Heart left ventricle (tissue), 16 donors: ENCODE data around the gene THAP5. TPM values are rescaled to one million over a fixed set of nuclear protein-coding genes. Genes with fewer than 3 reads are reported as not detected.

Experiments
- ATAC-seq, 4 donors: fragments of 200-7000 bp; cut with Tn5 transposase; one replicate each; pipeline ENCODE4 v1.9.1; 2020 to 2022; ENCODE audit warnings: moderate library complexity in 4 of 4, mild to moderate bottlenecking in 3 of 4, moderate number of reproducible peaks in 1 of 4
- DNase-seq, 5 donors: peaks; one replicate each; pipeline ENCODE4 v3.0.0-alpha.2; 2020
- H3K27ac ChIP-seq, 12 donors: fragments of 200-600 bp; sonication (generic) in 4 of 12; one replicate each; pipeline versions ENCODE4 v1.5.0 to v1.8.0; 2016 to 2022; ENCODE audit warnings: mild to moderate bottlenecking in 2 of 12
- H3K27me3 ChIP-seq, 9 donors: fragments of 200-600 bp; sonication (generic) in 2 of 9; one replicate each; pipeline versions ENCODE4 v1.5.1 to v1.8.0; 2016 to 2022; ENCODE audit warnings: mild to moderate bottlenecking in 3 of 9
- H3K36me3 ChIP-seq, 9 donors: fragments of 200-600 bp; sonication (generic) in 2 of 9; one replicate each; pipeline versions ENCODE4 v1.5.0 to v1.8.0; 2018 to 2022; ENCODE audit warnings: mild to moderate bottlenecking in 2 of 9
- H3K4me1 ChIP-seq, 12 donors: fragments of 200-600 bp; sonication (generic) in 4 of 12; one replicate each; pipeline versions ENCODE4 v1.5.0 to v1.8.0; 2016 to 2022; ENCODE audit warnings: mild to moderate bottlenecking in 3 of 12
- H3K4me3 ChIP-seq, 12 donors: fragments of 200-600 bp; sonication (generic) in 4 of 12; one replicate each; pipeline versions ENCODE4 v1.5.0 to v1.8.0; 2017 to 2022; ENCODE audit warnings: mild to moderate bottlenecking in 9 of 12, moderate library complexity in 4 of 12
- H3K9me3 ChIP-seq, 12 donors: fragments of 200-600 bp; sonication (generic) in 4 of 12; one replicate each; pipeline versions ENCODE4 v1.5.0 to v1.8.0; 2016 to 2022; ENCODE audit warnings: mild to moderate bottlenecking in 1 of 12
- CTCF ChIP-seq, 12 donors: fragments of 200-600 bp; sonication (generic) in 4 of 12; IDR thresholded peaks; one replicate each; pipeline versions ENCODE4 v1.5.0 to v1.8.0; 2018 to 2022; ENCODE audit warnings: antibody characterized with exemption in 12 of 12, mild to moderate bottlenecking in 5 of 12
- POLR2A ChIP-seq, 2 donors: fragments of 450-650 bp; IDR thresholded peaks; one replicate each; pipeline ENCODE4 v1.6.1; 2017; ENCODE audit warnings: antibody characterized with exemption in 2 of 2, mild to moderate bottlenecking in 2 of 2, moderate library complexity in 2 of 2
- WGBS, 4 donors: extraction: QIAGEN DNeasy Blood & Tissue Kit in 2 of 4; methylation state at CpG; one replicate each; pipeline versions ENCODE4 v1.1.5 to v1.1.7; 2013 to 2018; 5-methylcytosine and 5-hydroxymethylcytosine counted together
- intact Hi-C, 10 donors: fragments of 100-400 bp; cut with DNase I; formaldehyde crosslinking; loops; one replicate each; pipeline versions ENCODE4 v1.11.1 to v1.14.2; 2022
- polyA plus RNA-seq, 2 donors: library from polyadenylated mRNA; stranded (reverse); fragments of 200-250 nt; gene quantifications; one replicate each; pipeline ENCODE4 v1.2.3, GENCODE V29; 2013
- total RNA-seq, 9 donors: library from RNA; depleted of rRNA in 2 of 9; stranded (reverse); fragments of >200 nt in 2 of 9; fragmentation: NEBNext Ultra II Directional in 3 of 9; extraction: Animal tissue kit (Norgen Biotek cat#: 25700) in 3 of 9; gene quantifications; one replicate each; pipeline versions ENCODE4 v1.1.0 to v1.2.4, GENCODE V29; 2016 to 2023
- donor health status: ischemic (EF 13 %, LVEDD 7.1; RV severe dilation, severe dysfunction).
- donor health status: healthy with polysubstance abuse.
- donor health status: DM: no; HTN: yes; CAD: no.
- donor health status: DM: no; HTN: no; CAD: no.
- donor health status: ischemic (EF 25% LVEDD 6.9; RV normal size, moderate dysfunction).
- donor health status: ischemic (EF 25% LVEDD 5.7; RV mildly dilated, moderate dysfunction).
- donor health status: healthy.
- donor health status: DM: yes; HTN: yes; CAD: no.
- donor health status: ischemic (EF 35%, LVEDD 5.7; RV mildly dilated, moderate dysfunction).
- donor health status: nonischemic (EF 11% LVEDD 7.7; RV severe dilation, severe dysfunction).
- donor health status: DM: yes; HTN: yes; CAD: no.
- donor health status: PGD.
- donor health status: ischemic (EF 29% LVEDD 5.4; RV normal size, mild dysfunction).
- donor health status: nonischemic (EF 23%, LVEDD 6.1; RV moderate dilation, normal function).

THAP5 gene
- total and polyA plus RNA-seq, 11 donors: 7.6 to 34.4 (median 25.8) TPM

- Histone ChIP-seq H3K4me1 (no peaks in the 10 kb centered on the region), H3K27me3 (no peaks in the 10 kb centered on the region), H3K4me3 (no peak overlapping the region), H3K27ac (no peak overlapping the region), H3K36me3 (no peaks in the 10 kb centered on the region), H3K9me3 (no peaks in the 10 kb centered on the region)
- WGBS, 4 donors: 93 to 95% (median 95%) methylated on average over 4 of the region's 4 CpGs
- intact Hi-C loops: no loop called here
- ATAC-seq (no peak), DNase-seq (no peak)
- TF ChIP-seq POLR2A (IDR thresholded peaks at IDR 0.05): no peak
- TF ChIP-seq CTCF (IDR thresholded peaks at IDR 0.05): no peak
Observed at GRCh38 chr7:108613949-108614381, 44.5 kb upstream of the THAP5 start.

GRCh38 chr7:108613147-108613948, 43.8 kb upstream of the THAP5 start:
- ATAC-seq (peak in 1 of 4 donors; percentile 50), DNase-seq (no peak)
- TF ChIP-seq POLR2A (IDR thresholded peaks at IDR 0.05): no peak
- peak; percentile 58 to 81 (median 73) for TF ChIP-seq CTCF (IDR thresholded peaks at IDR 0.05)
- WGBS, 4 donors: 20 to 25% (median 22%) methylated on average over 5 of the region's 5 CpGs
- Histone ChIP-seq H3K36me3 (no peaks in the 10 kb centered on the region), H3K27ac (no peak overlapping the region), H3K9me3 (no peaks in the 10 kb centered on the region), H3K4me1 (no peaks in the 10 kb centered on the region), H3K4me3 (no peak overlapping the region), H3K27me3 (no peaks in the 10 kb centered on the region)
- intact Hi-C loops: no loop called here

- H3K9me3 ChIP-seq: no peaks in the 10 kb centered on the region
- H3K27me3 ChIP-seq: no peaks in the 10 kb centered on the region
- WGBS, 4 donors: 69 to 81% (median 75%) methylated on average over 4 of the region's 4 CpGs
- TF ChIP-seq CTCF (IDR thresholded peaks at IDR 0.05) (no peak), POLR2A (IDR thresholded peaks at IDR 0.05) (no peak)
- no peak overlapping the region for H3K4me3 ChIP-seq
- H3K27ac ChIP-seq: no peak overlapping the region
- H3K36me3 ChIP-seq: no peaks in the 10 kb centered on the region
- ATAC-seq (no peak), DNase-seq (no peak)
- intact Hi-C loops: no loop called here
- no peaks in the 10 kb centered on the region for H3K4me1 ChIP-seq
Observed at GRCh38 chr7:108611268-108611667, 41.8 kb upstream of the THAP5 start.

- H3K27me3 ChIP-seq: no peaks in the 10 kb centered on the region
- H3K4me3 ChIP-seq: no peak overlapping the region
- no peak for TF ChIP-seq CTCF (IDR thresholded peaks at IDR 0.05)
- TF ChIP-seq POLR2A (IDR thresholded peaks at IDR 0.05): no peak
- no peaks in the 10 kb centered on the region for H3K9me3 ChIP-seq
- no peak for ATAC-seq
- no peaks in the 10 kb centered on the region for H3K36me3 ChIP-seq
- H3K4me1 ChIP-seq: no peaks in the 10 kb centered on the region
- DNase-seq: no peak
- WGBS, 4 donors: 66 to 82% (median 73%) methylated on average over 2 of the region's 2 CpGs
- intact Hi-C loops: no loop called here
- H3K27ac ChIP-seq: no peak overlapping the region
Observed at GRCh38 chr7:108609643-108610042, 40.1 kb upstream of the THAP5 start.
